Activated CD4-positive, alpha-beta T cell treated with anti-CD3 and anti-CD28 coated beads for 4 hours (primary cell): ENCODE data around the gene NRGN.

Source experiments
- DNase-seq, 2 donors: peaks; one replicate each; pipeline ENCODE4 v3.0.0-alpha.2; 2020

NRGN gene

DNA sequence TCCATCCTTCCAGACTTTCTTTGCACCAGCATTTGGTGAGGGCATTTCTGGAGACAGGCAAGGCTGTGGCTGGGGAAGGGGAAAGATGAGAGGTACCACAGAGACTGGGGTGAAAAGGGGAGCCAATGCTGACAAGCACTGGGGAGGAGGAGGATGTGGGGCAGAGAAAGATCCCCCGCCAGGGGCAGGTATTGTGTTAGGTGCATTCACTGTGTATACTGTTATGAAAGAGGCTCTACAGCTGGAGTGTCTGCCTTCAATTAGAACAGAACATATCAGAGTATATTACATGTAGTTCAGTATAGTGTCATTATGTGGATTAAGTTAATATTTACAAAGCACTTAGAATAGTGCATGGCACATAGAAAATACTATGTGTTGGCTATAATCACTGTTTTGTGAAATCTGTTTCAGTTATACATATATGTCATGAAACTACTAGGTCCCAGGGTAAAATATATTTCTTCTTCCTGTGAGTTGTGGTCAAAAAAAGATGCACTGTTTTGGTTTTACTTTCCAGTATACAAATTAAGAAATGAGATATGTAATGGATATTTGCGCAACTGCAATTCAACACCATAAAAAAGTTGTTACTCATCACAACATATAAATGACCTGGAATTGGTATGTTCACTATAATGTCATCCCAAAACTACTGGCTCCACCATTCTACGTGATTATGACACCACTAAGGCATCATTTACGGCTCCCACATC lies 52.0 kb downstream of the NRGN start:
- DNase-seq = no peak

DNA sequence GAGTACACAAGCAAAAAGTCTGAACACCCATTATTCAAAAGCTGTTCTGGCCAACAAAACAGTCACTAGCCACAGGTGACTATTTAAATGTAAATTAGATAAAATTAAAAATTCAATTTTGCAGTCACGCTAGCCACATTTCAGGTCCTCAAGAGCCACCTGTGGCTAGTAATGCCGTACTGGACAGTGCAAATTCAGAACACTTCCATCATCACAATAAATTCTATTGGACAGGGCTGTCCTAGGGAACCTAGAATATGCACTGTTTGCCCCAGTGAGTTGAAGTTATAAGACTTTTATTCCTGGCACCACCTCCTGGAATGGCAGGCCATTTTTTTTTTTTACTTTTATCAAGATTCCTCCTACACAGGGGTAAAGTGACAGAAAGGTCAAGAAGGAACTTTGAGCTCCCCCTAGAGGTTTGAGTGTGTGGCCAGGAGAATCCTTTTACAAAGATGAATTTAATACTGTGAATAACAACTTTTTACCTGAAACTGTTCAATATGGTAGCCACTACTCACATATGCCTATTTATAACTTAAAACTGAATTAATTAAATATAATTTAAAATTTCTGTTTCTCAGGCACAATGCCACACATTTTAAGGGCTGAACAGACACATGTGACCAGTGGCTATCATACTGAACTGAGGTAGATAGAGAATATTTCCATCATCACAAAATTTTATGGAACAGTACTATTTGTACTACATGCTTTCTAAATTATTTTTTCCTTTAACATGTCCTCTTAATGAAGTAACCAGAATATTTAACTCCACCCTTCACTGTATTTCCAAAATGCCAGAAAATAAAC lies 53.9 kb downstream of the NRGN start:
- DNase-seq = peak; percentile 11 to 31

DNA sequence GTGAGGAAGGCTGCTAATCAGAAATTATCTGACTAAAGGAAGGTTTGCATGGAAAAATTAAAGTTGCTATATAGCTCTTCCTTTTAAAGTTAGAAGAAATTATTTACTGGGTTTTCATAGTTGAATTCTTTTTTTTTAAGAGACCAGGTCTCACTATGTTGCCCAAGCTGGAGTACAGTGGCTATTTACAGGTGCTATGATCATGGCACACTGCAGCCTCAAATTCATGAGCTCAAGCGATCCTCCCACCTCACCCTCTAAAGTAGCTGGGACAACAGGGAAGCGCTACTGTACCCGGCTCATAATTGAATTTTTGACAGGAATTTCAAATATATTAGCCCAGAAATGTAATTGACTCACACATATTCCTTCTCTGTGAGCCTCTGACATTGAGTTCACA lies 56.6 kb downstream of the NRGN start:
- DNase-seq = no peak
